Measurements from ENCODE around the gene ITIH4.

ITIH4 gene

GRCh38 chr3:52831500-52832301 is 1.2 kb upstream of the ITIH4 start:
- DNase-seq (ENCODE audit: low read depth in 2 of 2), result no peak

GRCh38 chr3:52829906-52830463 is 487 bp downstream of the ITIH4 start:
- DNase-seq (ENCODE audit: low read depth in 2 of 2), result no peak

- DNase-seq (ENCODE audit: low read depth in 2 of 2), result no peak
Observed at GRCh38 chr3:52829482-52829881, 990 bp downstream of the ITIH4 start.

GRCh38 chr3:52827866-52828376 is 2.6 kb downstream of the ITIH4 start:
- no peak for DNase-seq (ENCODE audit: low read depth in 2 of 2)

GRCh38 chr3:52827441-52827840 is 3.0 kb downstream of the ITIH4 start:
- DNase-seq (ENCODE audit: low read depth in 2 of 2), result no peak

- DNase-seq (ENCODE audit: low read depth in 2 of 2), result no peak
Observed at GRCh38 chr3:52824037-52824436, 6.4 kb downstream of the ITIH4 start.

- no peak for DNase-seq (ENCODE audit: low read depth in 2 of 2)
Observed at GRCh38 chr3:52822363-52822762, 8.1 kb downstream of the ITIH4 start.

GRCh38 chr3:52820736-52821135 is 9.7 kb downstream of the ITIH4 start:
- no peak for DNase-seq (ENCODE audit: low read depth in 2 of 2)

GRCh38 chr3:52819936-52820335 is 10.5 kb downstream of the ITIH4 start:
- no peak for DNase-seq (ENCODE audit: low read depth in 2 of 2)

- DNase-seq (ENCODE audit: low read depth in 2 of 2), result no peak
Observed at GRCh38 chr3:52817860-52818259, 12.6 kb downstream of the ITIH4 start.

GRCh38 chr3:52817221-52817620 is 13.3 kb downstream of the ITIH4 start:
- no peak for DNase-seq (ENCODE audit: low read depth in 2 of 2)

GRCh38 chr3:52816654-52817053 is 13.8 kb downstream of the ITIH4 start:
- DNase-seq (ENCODE audit: low read depth in 2 of 2), result no peak

- no peak for DNase-seq (ENCODE audit: low read depth in 2 of 2)
Observed at GRCh38 chr3:52816199-52816598, 14.3 kb downstream of the ITIH4 start.

- DNase-seq (ENCODE audit: low read depth in 2 of 2), result no peak
Observed at GRCh38 chr3:52813810-52814209, 16.7 kb downstream of the ITIH4 start.

GRCh38 chr3:52811452-52812011 is 18.9 kb downstream of the ITIH4 start:
- no peak for DNase-seq (ENCODE audit: low read depth in 2 of 2)

GRCh38 chr3:52810923-52811322 is 19.5 kb downstream of the ITIH4 start:
- no peak for DNase-seq (ENCODE audit: low read depth in 2 of 2)

- no peak for DNase-seq (ENCODE audit: low read depth in 2 of 2)
Observed at GRCh38 chr3:52809662-52810377, 20.7 kb downstream of the ITIH4 start.

GRCh38 chr3:52809149-52809548 is 21.3 kb downstream of the ITIH4 start:
- DNase-seq (ENCODE audit: low read depth in 2 of 2), result no peak

GRCh38 chr3:52805270-52806039 is 25.0 kb downstream of the ITIH4 start:
- no peak for DNase-seq (ENCODE audit: low read depth in 2 of 2)

- DNase-seq (ENCODE audit: low read depth in 2 of 2), result no peak
Observed at GRCh38 chr3:52801839-52802238, 28.6 kb downstream of the ITIH4 start.

GRCh38 chr3:52800079-52800478 is 30.4 kb downstream of the ITIH4 start:
- no peak for DNase-seq (ENCODE audit: low read depth in 2 of 2)
